Prostate gland (tissue), 2 donors: Measurements from ENCODE around the gene SLC2A2.

Experiments used
- CTCF ChIP-seq, 4 experiments: fragments of 200-600 bp in 2 of 4; fragments of 450-650 bp in 2 of 4; sonication (generic) in 2 of 4; IDR thresholded peaks; 1 replicate in 3 of 4; 2 replicates in 1 of 4; pipeline ENCODE4 v1.5.1; 2016 to 2019; ENCODE audit warnings: antibody characterized with exemption in 4 of 4, mild to moderate bottlenecking in 2 of 4, moderate library complexity in 2 of 4
- POLR2A ChIP-seq: fragments of 450-650 bp; IDR thresholded peaks from one replicate; pipeline ENCODE4 v1.6.1; 2016; ENCODE audit warnings: antibody characterized with exemption, mild to moderate bottlenecking

- no peak for TF ChIP-seq CTCF (IDR thresholded peaks at IDR 0.05)
- TF ChIP-seq POLR2A: no peak
Measured at GRCh38 chr3:171001957-171002694, 24.4 kb downstream of the SLC2A2 start.
